Measurements from ENCODE around the gene RAB40A. TPM values are rescaled to one million over a fixed set of nuclear protein-coding genes. Genes with fewer than 3 reads are reported as not detected.

The RAB40A gene
- total RNA-seq, 2 donors from 2014 or later: 0.51 to 0.66 TPM

DNA sequence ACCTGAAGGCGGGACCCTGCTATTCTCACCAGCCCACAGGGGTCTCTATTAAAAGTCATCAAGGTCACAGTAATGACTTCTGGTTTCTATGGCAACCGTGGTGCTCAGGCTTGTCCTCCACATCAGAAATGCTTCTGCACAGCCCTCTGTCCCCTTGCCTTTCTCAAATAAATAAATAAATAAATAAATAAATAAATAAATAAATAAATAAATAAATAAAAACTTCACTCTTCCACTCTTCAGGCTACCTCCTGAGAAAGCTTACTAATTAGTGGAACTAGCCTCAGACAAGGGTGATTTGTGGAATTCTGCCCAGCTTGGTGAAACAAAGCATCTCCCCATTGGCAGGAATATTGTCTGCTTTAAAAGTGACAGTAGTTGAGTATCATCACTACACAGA is 5.5 kb upstream of the RAB40A start:
- Histone ChIP-seq H3K27ac (ENCODE audit: low read depth, low read length) (no peak overlapping the region), H3K4me1 (ENCODE audit: control insufficient read depth, insufficient read depth, low read length) (peaks cover 8% of the 10 kb centered on the region), H3K9ac (ENCODE audit: extremely low read depth, low read length, poor library complexity, severe bottlenecking) (no peak overlapping the region), H3K9me3 (ENCODE audit: control insufficient read depth, low read length) (no peaks in the 10 kb centered on the region), H3K4me3 (ENCODE audit: low read length) (no peak overlapping the region), H3K27me3 (ENCODE audit: control insufficient read depth, insufficient read depth, low read length, poor library complexity, severe bottlenecking) (no peaks in the 10 kb centered on the region), H3K36me3 (ENCODE audit: control insufficient read depth, insufficient read depth, low read length) (no peaks in the 10 kb centered on the region)
- DNase-seq: no peak
- peaks cover 6% of the 10 kb centered on the region for H3K27me3 Mint-ChIP-seq (ENCODE audit: insufficient read depth)
- H3K9me3 Mint-ChIP-seq: no peaks in the 10 kb centered on the region
- H3K27ac Mint-ChIP-seq: no peak overlapping the region
- no peak overlapping the region for H3K4me3 Mint-ChIP-seq
- no peaks in the 10 kb centered on the region for H3K36me3 Mint-ChIP-seq (ENCODE audit: low read depth)
- H3K4me1 Mint-ChIP-seq: peaks cover 15% of the 10 kb centered on the region
- WGBS, 2 experiments (ENCODE audit: insufficient coverage in 1 of 2, insufficient read length in 1 of 2): 88% methylated on average over 2 of the region's 2 CpGs; no CpG with 5 or more reads in 1 of the 2 experiments
- no peak for TF ChIP-seq CTCF (conservative IDR thresholded peaks at IDR 0.05)

- 88% methylated on average over 2 of the region's 2 CpGs; no CpG with 5 or more reads in 1 of the 2 experiments for WGBS, 2 experiments (ENCODE audit: insufficient coverage in 1 of 2, insufficient read length in 1 of 2)
- TF ChIP-seq CTCF (conservative IDR thresholded peaks at IDR 0.05): no peak
- H3K9me3 Mint-ChIP-seq: no peaks in the 10 kb centered on the region
Measured at GRCh38 chrX:103523605-103524004, 4.3 kb upstream of the RAB40A start.

DNA sequence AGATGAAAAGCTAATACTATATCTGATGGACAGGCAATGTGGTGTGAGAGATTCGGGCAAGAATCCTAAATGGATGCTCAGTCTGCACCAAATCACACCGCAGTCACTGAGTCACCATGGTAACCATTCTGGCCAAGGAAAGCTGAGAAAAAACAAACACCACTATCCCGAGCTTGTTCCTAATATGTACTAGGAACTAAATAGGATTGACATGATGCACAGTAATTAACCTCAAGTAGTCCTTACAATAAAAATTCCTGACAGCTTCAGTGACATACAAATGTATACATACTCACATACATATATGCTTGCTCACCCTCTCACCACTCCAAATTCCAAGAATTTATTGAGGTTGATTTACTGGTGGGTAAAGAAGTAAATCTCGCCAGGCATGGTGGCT is 1.1 kb upstream of the RAB40A start:
- Histone ChIP-seq H3K27ac (ENCODE audit: low read depth, low read length) (no peak overlapping the region), H3K27me3 (ENCODE audit: control insufficient read depth, insufficient read depth, low read length, poor library complexity, severe bottlenecking) (no peaks in the 10 kb centered on the region), H3K9ac (ENCODE audit: extremely low read depth, low read length, poor library complexity, severe bottlenecking) (no peak overlapping the region), H3K9me3 (ENCODE audit: control insufficient read depth, low read length) (no peaks in the 10 kb centered on the region), H3K4me1 (ENCODE audit: control insufficient read depth, insufficient read depth, low read length) (no peaks in the 10 kb centered on the region), H3K4me3 (ENCODE audit: low read length) (no peak overlapping the region), H3K36me3 (ENCODE audit: control insufficient read depth, insufficient read depth, low read length) (no peaks in the 10 kb centered on the region)
- 100% methylated on average over 2 of the region's 4 CpGs; no CpG with 5 or more reads in 1 of the 2 experiments for WGBS, 2 experiments (ENCODE audit: insufficient coverage in 1 of 2, insufficient read length in 1 of 2)
- no peaks in the 10 kb centered on the region for H3K9me3 Mint-ChIP-seq
- no peak overlapping the region for H3K27ac Mint-ChIP-seq
- no peak overlapping the region for H3K4me3 Mint-ChIP-seq
- no peak for TF ChIP-seq CTCF (conservative IDR thresholded peaks at IDR 0.05)
- H3K27me3 Mint-ChIP-seq (ENCODE audit: insufficient read depth): peaks cover 30% of the 10 kb centered on the region
- no peak for DNase-seq
- H3K36me3 Mint-ChIP-seq (ENCODE audit: low read depth): no peaks in the 10 kb centered on the region
- H3K4me1 Mint-ChIP-seq: no peaks in the 10 kb centered on the region

More at GRCh38 chrX:103523605-103524004, 4.3 kb upstream of the RAB40A start:
- Mint-ChIP-seq H3K4me1 (peaks cover 14% of the 10 kb centered on the region), H3K4me3 (no peak overlapping the region), H3K27me3 (ENCODE audit: insufficient read depth) (peaks cover 8% of the 10 kb centered on the region), H3K27ac (no peak overlapping the region), H3K36me3 (ENCODE audit: low read depth) (no peaks in the 10 kb centered on the region)
- Histone ChIP-seq H3K27me3 (ENCODE audit: control insufficient read depth, insufficient read depth, low read length, poor library complexity, severe bottlenecking) (no peaks in the 10 kb centered on the region), H3K36me3 (ENCODE audit: control insufficient read depth, insufficient read depth, low read length) (no peaks in the 10 kb centered on the region), H3K27ac (ENCODE audit: low read depth, low read length) (no peak overlapping the region), H3K9me3 (ENCODE audit: control insufficient read depth, low read length) (no peaks in the 10 kb centered on the region), H3K9ac (ENCODE audit: extremely low read depth, low read length, poor library complexity, severe bottlenecking) (no peak overlapping the region), H3K4me1 (ENCODE audit: control insufficient read depth, insufficient read depth, low read length) (peaks cover 8% of the 10 kb centered on the region), H3K4me3 (ENCODE audit: low read length) (no peak overlapping the region)
- DNase-seq: no peak

All from endodermal cell (in vitro differentiated cells).